Endothelial cell of coronary artery (primary cell): Measurements from ENCODE around the gene GPR68. TPM values are rescaled to one million over a fixed set of nuclear protein-coding genes. Genes with fewer than 3 reads are reported as not detected.

Source experiments
- total RNA-seq: library from RNA; depleted of rRNA; stranded (reverse); fragments of >200 nt; gene quantifications from 2 replicates; pipeline ENCODE4 v1.2.3, GENCODE V29; 2014

Gene GPR68, protein sequence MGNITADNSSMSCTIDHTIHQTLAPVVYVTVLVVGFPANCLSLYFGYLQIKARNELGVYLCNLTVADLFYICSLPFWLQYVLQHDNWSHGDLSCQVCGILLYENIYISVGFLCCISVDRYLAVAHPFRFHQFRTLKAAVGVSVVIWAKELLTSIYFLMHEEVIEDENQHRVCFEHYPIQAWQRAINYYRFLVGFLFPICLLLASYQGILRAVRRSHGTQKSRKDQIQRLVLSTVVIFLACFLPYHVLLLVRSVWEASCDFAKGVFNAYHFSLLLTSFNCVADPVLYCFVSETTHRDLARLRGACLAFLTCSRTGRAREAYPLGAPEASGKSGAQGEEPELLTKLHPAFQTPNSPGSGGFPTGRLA
- total RNA-seq = 0.72 and 1.3 TPM in 2 replicates

DNA sequence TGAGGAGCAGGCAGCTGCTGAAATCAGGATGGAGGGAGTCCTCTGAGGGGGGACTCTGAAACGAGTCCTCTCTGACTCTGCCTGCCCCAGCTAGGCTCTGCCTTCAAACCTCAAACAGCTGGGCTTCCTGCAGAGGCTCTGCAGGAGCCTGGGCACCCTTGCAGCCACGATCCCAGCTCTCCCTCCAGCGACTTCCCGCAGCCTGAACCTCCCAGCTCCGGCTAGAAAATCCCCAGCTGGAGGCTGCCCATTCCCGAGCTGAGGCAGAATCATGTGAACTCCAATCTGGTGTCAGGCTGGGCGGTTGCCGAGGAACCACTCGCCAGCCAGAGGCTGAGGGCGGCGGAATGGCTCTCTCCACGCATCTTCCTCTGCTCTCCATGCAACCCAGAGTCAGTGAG lies at the start of gene GPR68:
Gene GPR68 (minus strand): TSS at position 204 of the 401 bp plus-strand sequence. CDS start 9,654 bp downstream, outside the sequence.

Other genes with a start within 250 kb of the GPR68 start
- gene RPS6KA5, start 184.1 kb downstream of the GPR68 start, total RNA-seq = 2.1 and 3.1 TPM in 2 replicates
- 48.1 and 51.1 TPM in 2 replicates for gene DGLUCY, start 130.6 kb downstream of the GPR68 start, total RNA-seq
- gene CCDC88C, start 173.1 kb upstream of the GPR68 start, total RNA-seq = 25.3 and 27.3 TPM in 2 replicates